Neutrophil (primary cell): ENCODE data around the gene TBCB.
"Not testable (repeated sequence)": the region's sequence is repeated elsewhere in the genome, so short reads cannot be mapped to it uniquely, and the experiment has no call there.

Source experiments
- H3K27ac ChIP-seq: fragments of 200-600 bp; sonication (generic); 2 replicates; pipeline ENCODE4 v1.5.1; 2016; ENCODE audit warnings: mild to moderate bottlenecking, moderate library complexity
- H3K27me3 ChIP-seq: fragments of 200-600 bp; sonication (generic); 2 replicates; pipeline ENCODE4 v1.6.0; 2016; ENCODE audit warnings: mild to moderate bottlenecking
- H3K36me3 ChIP-seq: fragments of 200-600 bp; sonication (generic); 2 replicates; pipeline ENCODE4 v1.5.1; 2017
- H3K4me1 ChIP-seq, 2 experiments: fragments of 200-600 bp in 1 of 2; sonication (generic) in 1 of 2; 1 replicate in 1 of 2; 2 replicates in 1 of 2; pipeline versions ENCODE4 v1.5.1 to v1.6.1; 2013 to 2016; ENCODE audit warnings: low read depth in 1 of 2, low read length in 1 of 2, mild to moderate bottlenecking in 1 of 2, moderate library complexity in 1 of 2; ENCODE audit not compliant: control insufficient read depth in 1 of 2, insufficient read depth in 1 of 2
- H3K4me3 ChIP-seq, 2 experiments: fragments of 200-600 bp in 1 of 2; sonication (generic) in 1 of 2; 1 replicate in 1 of 2; 2 replicates in 1 of 2; pipeline ENCODE4 v1.5.1; 2013 to 2016; ENCODE audit warnings: low read depth in 1 of 2, low read length in 1 of 2, mild to moderate bottlenecking in 1 of 2, moderate library complexity in 1 of 2
- H3K9me3 ChIP-seq: fragments of 200-600 bp; sonication (generic); 2 replicates; pipeline ENCODE4 v1.5.1; 2016
- TF ChIP-seq, protein P1 (sequence below): fragments of 200-600 bp; sonication (generic); IDR thresholded peaks from 2 replicates; pipeline ENCODE4 v1.5.1; 2016; ENCODE audit warnings: antibody characterized with exemption

TBCB gene

DNA sequence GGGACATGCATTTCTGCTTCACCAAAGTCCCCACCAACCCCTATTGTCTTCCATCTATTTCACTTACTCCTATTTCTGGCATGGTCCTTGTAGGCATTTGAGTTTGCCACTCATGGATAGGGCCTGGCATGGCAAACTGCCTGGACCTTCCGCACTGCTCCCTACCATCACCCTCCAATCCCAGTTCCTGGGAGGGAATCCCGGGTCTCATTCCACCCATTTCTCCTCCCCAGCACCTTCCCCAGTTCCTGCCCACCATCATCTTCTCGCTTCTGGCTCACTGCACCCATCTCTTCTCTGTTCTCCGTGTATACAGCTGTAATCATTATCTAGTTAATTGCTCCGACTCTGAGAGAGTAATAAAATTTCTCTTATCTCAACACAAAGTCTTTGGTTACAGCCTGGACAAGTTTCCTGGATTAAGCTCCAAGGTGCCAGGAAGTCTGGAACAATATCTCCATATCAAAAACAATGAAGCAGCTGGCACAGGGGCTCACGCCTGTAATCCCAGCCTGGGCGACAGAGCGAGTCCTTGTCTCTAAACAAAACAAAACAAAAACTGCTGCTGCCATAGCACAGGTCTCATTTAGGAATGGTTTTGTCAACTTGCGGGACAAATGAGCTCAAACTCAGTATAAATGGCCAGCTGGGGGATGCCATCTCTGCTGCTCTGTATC, 54.0 kb downstream of the TBCB start:
- H3K27me3 ChIP-seq, result no peaks in the 10 kb centered on the region
- TF ChIP-seq, protein P1, sequence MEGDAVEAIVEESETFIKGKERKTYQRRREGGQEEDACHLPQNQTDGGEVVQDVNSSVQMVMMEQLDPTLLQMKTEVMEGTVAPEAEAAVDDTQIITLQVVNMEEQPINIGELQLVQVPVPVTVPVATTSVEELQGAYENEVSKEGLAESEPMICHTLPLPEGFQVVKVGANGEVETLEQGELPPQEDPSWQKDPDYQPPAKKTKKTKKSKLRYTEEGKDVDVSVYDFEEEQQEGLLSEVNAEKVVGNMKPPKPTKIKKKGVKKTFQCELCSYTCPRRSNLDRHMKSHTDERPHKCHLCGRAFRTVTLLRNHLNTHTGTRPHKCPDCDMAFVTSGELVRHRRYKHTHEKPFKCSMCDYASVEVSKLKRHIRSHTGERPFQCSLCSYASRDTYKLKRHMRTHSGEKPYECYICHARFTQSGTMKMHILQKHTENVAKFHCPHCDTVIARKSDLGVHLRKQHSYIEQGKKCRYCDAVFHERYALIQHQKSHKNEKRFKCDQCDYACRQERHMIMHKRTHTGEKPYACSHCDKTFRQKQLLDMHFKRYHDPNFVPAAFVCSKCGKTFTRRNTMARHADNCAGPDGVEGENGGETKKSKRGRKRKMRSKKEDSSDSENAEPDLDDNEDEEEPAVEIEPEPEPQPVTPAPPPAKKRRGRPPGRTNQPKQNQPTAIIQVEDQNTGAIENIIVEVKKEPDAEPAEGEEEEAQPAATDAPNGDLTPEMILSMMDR, result no peak
- peaks cover 4 to 5% of the 10 kb centered on the region in 2 experiments for H3K4me1 ChIP-seq
- H3K27ac ChIP-seq, result no peak overlapping the region
- no peaks in the 10 kb centered on the region for H3K9me3 ChIP-seq
- H3K36me3 ChIP-seq, result no peaks in the 10 kb centered on the region
- no peak overlapping the region for H3K4me3 ChIP-seq

DNA sequence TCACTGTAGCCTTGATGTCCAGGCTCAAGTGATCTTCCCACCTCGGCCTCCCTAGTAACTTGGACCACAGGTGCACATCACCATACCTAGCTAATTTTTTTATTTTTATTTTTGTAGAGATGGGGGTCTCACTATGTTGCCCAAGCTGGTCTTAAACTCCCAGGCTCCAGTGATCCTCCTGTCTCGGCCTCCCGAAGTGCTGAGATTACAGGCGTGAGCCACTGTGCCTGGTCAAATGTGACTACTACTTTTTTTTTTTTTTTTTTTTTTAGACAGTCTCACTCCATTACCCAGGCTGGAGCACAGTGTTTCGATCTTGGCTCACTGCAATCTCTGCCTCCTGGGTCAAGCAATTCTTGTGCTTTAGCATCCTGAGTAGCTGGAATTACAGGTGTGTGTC, 57.6 kb downstream of the TBCB start:
- no peak overlapping the region for H3K27ac ChIP-seq
- H3K27me3 ChIP-seq, result no peaks in the 10 kb centered on the region
- H3K4me1 ChIP-seq, result peaks cover 4 to 5% of the 10 kb centered on the region in 2 experiments
- TF ChIP-seq, protein P1, result no peak
- no peaks in the 10 kb centered on the region for H3K36me3 ChIP-seq
- no peak overlapping the region for H3K4me3 ChIP-seq
- no peaks in the 10 kb centered on the region for H3K9me3 ChIP-seq

DNA sequence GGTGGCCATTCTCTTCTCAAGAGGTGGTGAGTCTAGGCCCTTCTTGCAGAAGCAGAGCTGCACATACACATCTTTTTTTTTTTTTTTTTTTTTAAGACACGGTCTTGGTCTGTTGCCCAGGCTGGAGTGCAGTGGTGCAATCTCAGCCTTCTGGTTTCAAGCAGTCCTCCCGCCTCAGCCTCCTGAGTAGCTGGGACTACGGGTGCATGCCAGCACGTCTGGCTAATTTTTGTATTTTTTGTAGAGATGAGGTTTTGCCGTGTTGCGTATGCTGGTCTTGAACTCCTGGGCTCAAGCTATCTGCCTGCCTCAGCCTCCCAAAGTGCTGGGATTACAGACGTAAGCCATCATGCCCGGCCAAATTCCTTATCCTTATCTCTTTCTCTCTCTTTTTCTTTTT, 58.6 kb downstream of the TBCB start:
- H3K4me3 ChIP-seq, H3K9me3 ChIP-seq: not testable (repeated sequence)

More for the DNA sequence above, 58.6 kb downstream of the TBCB start:
- not testable (repeated sequence) for H3K27me3 ChIP-seq, H3K4me1 ChIP-seq, H3K27ac ChIP-seq, H3K36me3 ChIP-seq
